GM18867 (cell line): ENCODE data around the gene ZNF606.
"Not testable (repeated sequence)": the region's sequence is repeated elsewhere in the genome, so short reads cannot be mapped to it uniquely, and the experiment has no call there.

Experiments
- ATAC-seq: cut with Tn5 transposase; IDR thresholded peaks from one replicate; pipeline ENCODE4 v1.9.1; 2021; ENCODE audit warnings: mild to moderate bottlenecking, moderate library complexity; ENCODE audit not compliant: unreplicated experiment

ZNF606 gene

DNA sequence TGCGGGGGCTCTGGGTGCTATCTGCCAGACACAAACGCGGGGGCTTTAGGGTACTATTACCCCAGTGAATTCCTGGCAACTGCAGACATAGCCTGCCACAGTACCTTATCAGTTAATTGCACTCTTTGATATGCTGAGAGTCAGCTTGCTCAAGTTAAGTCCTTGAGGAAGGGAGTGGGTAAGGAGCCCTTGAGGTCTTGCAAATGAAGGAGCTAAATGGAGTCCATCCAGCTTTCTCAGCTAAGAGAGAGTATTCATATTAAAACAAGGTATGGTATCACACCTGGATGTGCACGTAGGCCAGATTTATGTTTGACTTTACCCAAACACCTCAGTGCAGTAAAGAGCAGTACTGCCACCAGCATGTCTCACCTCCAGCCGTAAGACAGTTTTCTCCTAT is 11.5 kb upstream of the ZNF606 start:
- no peak for ATAC-seq

DNA sequence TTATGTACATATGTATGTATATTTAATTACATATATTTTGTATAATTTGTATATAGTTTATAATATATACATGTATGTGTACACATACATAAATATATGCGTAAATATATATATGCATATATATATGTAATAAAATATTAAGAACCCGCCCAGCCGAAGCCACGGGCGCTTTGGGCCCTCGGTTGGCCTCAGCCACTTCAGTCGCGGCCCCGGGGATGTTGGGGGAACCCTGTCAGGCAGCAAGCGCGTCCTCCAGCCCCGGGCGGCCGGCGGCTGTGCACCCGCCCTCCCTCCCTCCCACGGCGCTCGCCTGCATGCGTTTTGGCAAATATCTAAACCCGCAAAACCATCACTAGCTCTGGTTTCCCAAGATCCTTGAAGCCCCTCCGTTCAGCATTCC is 7.9 kb upstream of the ZNF606 start:
- no peak for ATAC-seq

DNA sequence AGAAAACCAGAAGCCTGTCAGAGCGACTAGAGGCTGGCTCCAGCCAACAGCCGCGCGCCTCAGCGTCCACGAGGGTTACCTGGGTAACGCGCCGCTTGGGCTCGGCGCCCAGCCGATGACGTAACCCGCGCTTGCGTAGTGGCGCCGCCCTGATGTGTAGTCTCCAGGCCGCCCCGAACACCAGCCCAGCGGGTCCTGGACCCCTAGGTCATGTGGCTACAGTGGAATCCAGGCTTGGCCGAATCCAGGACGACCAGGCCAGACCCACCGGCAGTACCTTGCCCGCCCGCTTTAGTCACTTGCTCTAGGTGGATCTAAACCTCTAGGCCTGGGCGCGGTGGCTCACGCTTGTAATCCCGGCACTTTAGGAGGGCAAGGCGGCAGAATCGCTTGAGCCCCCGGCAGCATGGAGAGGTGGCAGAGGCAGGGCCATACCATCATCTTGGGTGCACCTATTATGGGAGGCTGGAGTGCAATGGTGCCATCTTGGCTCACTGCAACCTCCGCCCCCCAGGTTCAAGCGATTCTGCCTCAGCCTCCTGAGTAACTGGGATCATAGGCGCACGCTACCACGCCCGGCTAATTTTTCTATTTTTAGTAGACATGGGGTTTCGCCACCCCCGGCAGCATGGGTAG is 7.2 kb upstream of the ZNF606 start:
- ATAC-seq, result no peak

DNA sequence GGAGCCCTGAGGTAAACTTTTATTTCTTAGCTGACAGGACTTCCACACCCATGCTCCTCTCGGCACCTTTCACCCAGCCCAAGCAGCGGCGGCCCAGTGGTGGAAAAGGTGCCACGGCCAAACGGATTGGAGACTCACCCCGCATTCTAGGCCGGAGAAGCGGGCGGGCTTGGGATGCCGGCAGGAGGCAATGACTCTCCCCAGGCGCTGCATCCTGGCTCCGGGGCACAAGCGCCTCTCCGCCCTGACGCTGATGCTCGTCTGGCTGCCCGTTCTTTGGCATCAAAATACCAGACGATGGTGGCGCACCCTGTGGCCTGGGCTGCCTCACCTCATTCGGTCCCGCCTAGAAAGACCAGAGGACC is 6.7 kb upstream of the ZNF606 start:
- ATAC-seq, result no peak

DNA sequence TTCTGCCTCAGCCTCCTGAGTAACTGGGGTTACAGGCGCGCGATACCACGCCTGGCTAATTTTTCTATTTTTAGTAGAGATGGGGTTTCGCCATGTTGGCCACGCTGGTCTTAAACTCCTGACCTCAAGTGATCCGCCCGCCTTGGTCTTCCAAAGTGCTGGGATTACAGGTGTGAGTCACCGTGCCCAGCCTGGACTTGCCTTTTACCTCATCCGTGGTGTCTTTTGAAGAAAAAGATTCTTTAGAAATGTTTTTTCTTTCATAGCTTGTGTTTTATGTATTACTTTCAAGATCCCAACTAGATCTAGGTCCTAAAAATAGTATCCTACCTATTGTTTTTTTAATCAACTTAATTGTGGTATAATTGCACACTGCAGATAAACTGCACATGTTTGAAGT is 6.3 kb upstream of the ZNF606 start:
- not testable (repeated sequence) for ATAC-seq

DNA sequence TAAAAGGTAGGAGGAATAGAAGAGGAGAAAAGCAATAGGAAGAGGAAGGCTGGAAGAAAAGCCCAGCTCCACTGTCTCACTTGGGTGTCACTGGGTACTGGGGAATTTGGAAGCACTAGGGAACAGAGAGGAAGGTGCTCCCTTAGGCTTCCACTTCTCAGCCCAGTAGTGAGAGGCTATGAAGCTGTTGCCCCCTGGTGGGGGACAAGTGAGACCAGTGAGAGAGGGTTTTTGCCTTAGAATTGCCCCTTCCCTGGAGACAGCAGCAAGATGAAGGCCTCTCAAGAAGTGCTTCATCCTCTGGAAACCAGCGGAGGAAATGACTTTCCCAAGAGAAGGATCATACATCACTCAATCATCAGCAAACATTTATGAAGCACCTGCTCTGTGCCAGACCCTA is 4.7 kb upstream of the ZNF606 start:
- ATAC-seq, result no peak

DNA sequence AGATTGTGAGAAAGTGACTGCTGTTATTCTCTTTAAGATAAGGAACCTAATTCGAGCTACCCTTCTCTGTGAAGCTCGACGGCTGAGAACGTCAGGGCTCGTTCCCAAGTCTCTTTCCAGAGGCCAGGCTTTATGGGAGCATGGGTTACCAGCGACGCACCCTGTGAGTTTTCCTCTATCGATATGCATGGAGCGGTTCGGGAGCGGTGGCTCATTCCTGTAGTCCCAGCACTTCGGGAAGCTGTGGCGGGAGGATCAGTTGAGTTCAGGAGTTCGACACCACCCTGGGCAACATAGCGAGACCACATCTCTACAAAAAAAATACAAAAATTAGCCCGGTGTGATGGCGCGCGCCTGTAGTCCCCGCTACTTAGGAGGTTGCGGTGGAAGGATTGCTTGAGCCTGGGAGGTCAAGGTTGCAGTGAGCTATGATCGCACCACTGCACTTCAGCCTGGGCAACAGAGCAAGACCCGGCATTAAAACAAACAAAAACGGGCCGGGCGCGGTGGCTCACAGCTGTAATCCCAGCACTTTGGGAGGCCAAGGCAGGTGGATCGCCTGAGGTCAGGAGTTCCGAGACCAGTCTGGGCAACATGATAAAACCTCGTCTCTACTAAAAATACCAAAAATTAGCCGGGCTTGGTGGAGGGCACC is 681 bp upstream of the ZNF606 start:
- ATAC-seq, result no peak

DNA sequence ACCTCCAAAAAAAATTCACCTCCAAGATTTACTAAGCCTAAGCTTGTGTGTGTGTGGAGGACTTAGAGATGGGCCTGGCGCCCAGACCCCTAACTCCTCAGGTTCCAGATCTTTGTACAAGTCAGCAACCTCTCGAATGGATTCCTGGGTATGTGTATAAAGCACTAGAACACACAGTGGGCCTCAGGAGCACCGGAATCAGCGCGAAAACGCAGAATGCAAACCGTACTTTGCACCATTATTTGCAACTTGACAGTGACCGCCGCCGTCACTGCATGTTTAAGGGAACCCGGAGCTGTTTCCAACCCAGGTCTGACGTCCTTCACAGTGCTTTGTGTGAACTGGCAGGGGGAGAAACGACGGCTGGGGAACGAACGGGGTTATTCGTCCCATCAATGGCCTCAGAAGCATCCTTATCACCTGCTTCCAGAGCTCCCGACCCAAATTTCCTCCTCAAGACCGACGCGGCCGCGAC is 688 bp downstream of the ZNF606 start:
- no peak for ATAC-seq

DNA sequence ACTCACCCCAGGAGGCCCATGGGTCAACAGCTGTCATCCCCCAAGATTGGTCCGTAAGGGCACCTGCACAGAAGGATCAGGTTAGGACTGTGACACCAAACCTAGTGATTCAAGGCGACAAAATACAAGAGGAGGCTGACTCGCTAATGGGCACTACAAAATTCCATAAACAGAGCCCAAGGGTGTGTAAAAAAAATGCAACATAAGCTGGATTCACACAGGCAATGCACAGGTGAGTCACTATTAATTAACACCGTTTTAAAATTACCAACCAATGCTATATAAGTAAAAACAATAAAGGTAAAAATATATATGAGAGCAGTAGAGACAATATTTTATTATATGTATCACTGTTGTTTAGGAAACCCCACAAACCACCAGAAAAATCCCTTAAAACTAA is 1.9 kb downstream of the ZNF606 start:
- no peak for ATAC-seq

DNA sequence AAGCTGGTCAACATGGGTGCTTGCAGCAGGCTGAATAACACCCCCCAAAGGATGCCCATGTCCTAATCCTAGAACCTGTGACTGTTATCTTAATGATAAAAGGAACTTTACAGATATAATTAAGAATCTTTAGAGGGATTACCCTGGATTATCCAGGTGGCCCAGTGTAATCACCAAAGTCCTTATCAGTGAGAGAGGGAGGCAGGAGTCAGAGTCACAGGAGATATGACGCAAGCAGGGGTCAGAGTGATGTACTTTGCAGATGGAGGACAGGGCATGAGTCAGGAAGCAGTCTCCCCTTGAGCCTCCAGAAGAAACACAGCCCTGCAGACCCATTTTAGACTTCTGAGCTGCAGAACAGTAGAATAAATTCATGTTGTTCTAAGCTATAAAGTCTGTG is 9.8 kb downstream of the ZNF606 start:
- no peak for ATAC-seq

DNA sequence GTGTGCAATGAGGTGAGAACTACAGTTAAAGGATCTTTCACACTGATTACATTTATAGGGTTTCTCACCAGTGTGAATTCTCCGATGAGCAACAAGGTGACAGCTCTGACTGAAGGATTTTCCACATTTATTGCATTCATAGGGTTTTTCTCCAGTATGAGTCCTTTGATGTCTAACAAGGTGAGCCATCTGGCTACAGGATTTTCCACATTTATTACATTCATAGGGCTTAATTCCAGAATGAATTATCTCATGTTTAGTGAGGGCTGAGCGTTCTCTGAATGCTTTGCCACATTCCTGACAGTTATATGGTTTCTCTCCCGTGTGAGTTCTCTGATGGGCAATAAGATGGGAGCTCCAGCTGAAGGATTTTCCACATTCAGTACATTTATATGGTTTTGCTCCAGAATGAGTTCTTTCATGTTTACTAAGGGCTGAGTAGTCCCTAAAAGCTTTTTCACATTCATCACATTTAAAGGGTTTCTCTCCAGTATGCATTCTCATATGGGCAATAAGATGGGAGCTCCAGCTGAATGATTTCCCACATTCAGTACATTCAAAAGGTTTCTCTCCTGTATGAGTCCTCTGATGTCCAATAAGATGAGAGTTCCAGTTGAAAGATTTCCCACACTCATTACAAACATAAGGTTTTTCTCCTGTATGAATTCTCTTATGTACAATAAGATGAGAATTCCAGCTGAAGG is 23.9 kb downstream of the ZNF606 start:
- ATAC-seq, result no peak

DNA sequence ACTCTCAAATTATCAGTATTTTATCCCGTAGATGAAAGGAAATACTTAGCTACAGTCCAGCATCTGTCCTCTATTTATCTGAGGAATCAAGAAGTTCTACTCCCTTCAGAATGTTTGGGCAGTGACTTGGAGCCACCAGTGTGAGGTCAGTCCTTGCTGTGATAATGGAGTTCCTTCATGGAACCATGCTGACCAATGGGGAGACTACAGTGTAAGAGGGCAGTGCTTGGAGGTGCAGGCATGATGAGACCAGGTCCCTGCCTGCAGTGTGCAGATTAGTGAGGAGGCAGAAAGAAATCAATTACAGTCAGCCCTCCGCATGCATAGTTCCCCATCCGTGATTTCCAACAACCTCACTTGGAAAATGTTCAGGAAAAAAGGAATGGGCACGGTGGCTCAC is 28.2 kb downstream of the ZNF606 start, which contains the start of gene C19orf18:
TSS of gene C19orf18 (minus strand) at position 101 of the 400 bp plus-strand sequence. CDS start 102 bp downstream, outside the sequence.
- ATAC-seq, result no peak

DNA sequence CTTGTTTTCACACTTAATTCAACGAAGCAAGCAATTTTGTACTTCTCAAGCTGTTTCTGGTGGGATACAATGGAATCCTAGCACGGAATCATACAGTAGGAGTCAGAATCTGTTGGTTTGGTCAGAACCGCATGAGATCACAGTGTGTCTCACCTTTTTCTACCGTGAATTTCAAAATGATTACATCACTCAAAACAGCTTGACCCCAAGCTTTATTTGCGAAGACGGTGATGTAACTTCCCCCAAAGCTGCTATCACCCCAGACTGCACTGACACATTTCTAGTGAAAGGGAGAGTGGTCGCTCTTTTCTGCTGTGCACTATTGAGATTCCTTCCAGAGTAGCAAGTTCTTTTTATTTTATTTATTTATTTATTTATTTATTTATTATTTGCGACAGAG is 37.9 kb downstream of the ZNF606 start:
- ATAC-seq, result no peak

DNA sequence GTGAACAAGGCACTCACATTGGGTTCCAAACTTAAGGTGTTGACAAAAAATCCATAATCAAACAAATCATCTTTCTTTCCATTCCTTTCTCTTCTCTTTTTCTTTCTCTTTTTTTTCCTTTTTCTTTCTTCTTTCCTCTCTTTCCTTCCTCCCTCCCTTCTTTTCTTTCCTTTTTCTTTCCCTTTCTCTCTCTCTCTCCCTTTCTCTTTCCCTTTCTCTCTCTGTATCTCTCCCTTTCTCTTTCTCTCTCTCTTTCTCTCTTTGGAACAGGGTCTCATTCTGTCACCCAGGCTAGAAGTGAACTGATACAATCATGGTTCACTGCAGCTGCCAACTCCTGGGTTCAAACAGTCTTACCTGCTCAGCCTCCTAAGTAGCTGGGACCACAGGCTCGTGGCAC is 40.8 kb downstream of the ZNF606 start:
- no peak for ATAC-seq

DNA sequence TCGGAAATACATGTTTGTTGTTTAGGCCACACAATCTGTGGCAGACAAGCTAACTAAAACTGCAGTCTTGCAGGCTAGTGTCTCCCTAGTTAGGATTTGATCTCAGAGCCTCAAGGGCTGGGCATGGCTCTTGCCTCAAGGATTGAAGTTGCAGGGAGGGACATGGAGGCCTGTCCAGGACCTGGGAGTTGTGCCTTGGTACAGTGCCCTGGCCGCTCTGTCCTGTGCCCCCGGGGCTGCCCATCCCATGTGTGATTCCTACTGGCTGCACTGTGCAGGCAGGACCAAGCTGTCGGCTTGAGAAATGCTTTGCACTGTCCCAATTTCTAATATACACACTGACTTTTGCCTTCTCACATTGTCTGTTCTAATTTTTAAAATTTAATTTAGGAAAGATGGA is 47.6 kb downstream of the ZNF606 start:
- no peak for ATAC-seq

DNA sequence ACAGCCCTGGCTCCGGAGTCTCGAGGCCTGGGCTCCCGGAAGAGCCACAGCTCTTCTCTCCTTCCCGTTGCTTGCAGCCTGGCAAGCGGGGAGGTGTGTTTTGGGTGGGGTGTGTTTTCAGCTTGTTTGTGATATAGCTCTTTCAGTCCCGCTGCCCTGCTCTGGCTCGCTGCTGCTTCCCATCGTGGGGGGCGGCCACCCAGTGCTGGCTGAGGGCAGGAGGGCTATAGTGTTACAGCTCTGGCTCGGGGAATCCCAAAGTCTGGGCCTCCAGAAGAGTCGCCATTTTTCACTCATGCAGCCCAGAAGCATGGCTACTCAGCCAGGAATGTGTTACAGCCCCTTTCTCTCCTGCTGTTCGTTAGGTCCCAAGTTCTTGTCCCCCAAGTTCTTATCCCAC is 52.9 kb downstream of the ZNF606 start:
- no peak for ATAC-seq

DNA sequence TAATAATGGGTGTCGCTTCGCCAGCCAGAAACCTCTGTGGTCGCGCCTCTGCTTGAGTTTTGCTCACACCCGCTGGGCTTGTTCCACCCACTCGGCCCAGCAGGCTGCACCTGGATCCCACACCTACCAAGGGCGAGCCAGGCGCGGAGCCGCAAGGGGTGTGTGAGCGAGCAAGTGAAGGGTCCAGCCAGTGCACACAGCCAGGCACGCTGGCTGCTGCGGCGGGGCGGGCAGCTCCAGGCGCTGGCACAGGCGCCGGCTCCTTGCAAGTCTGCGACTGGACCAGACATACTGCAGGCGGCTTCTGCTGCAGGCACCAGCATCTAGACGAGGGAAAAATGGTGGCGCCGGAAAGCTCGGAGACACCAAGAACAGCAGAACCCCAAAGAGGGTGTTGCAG is 53.3 kb downstream of the ZNF606 start:
- ATAC-seq, result no peak

DNA sequence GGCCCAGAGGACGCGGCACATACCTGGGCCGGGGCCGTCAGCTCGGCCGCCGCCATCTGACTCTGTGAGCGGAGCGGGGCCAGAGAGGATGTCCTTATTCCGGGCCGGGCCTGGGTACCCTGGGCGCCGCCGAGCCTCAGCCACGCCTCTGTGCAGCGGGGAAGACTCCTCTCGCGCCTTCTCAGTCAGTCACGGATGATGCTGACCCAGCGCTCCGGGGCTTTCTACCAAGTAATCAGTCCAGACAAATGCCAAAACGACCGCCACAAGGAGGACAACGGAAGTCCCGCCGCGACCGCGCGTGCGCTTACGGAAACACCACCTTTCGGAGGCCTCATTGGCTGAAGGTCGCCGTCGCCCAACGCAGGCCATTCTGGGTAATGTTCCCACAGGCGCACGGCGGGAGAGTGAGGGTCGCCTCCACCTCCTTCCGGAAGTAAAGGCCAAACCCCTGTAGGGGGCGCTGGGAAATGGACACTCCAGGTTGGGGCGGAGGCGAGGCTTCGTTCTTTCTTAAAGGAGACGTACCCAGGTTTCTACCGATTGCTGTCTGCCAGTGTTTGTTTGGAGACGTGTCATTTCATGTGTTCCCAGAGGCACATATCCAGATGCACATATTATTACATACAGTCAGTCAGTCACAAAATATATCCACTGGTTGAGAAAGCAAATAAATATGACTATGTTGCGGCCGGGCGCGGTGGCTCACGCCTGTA is 55.0 kb downstream of the ZNF606 start, which contains the start of gene ZNF256:
TSS of gene ZNF256 (minus strand) at position 288 of the 716 bp plus-strand sequence. CDS start at position 56, 232 bp downstream.
- peak; percentile 70 for ATAC-seq

DNA sequence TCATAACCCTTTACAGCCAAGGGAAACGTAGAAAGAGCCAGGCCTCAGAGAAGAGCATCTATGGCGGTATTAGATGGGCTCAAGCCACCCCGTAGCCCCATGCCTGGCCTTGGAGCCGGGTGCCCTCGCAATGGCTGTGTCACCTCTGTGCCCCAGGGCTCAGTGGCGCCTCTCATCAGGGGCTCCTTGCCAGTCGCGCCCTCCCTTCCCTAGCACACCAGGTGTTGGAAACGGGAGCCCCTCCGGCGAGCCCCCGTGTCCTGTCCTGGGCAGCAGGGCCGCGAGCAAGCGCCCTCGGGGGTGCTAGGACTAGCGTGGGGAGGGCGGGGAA is 55.6 kb downstream of the ZNF606 start:
- ATAC-seq, result no peak

DNA sequence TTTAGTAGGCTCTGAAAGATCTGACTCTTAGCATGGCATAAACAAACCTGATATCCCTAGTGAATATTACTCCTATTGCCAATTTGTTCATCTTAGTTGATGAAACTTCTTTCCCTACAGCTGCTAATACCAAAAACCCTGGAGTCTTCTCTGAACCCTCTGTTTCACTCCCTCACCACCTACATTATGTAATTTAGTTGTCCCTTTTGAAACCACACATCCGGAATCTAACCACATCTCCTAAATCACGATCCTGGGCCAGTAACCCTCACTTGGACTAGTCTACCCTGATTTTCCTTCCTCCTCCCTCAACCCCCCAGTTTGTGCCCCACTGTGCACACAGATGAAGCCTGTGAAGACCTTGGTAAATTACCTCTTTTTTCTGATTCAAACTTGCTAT is 56.3 kb downstream of the ZNF606 start:
- no peak for ATAC-seq

DNA sequence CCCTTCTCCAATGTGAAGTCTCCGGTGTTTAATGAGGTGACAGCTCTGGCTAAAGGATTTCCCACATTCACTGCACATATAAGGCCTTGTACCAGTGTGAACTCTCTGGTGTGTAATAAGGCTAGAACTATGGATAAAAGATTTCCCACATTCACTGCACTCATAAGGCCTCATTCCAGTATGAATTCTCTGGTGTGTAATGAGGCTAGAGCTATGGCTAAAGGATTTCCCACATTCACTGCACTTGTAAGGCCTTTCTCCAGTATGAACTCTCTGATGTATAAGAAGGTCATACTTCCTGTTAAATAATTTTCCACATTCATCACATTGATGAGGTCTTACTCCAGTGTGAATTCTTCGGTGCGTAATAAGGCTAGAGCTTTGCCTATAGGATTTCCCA is 61.0 kb downstream of the ZNF606 start:
- ATAC-seq, result no peak

DNA sequence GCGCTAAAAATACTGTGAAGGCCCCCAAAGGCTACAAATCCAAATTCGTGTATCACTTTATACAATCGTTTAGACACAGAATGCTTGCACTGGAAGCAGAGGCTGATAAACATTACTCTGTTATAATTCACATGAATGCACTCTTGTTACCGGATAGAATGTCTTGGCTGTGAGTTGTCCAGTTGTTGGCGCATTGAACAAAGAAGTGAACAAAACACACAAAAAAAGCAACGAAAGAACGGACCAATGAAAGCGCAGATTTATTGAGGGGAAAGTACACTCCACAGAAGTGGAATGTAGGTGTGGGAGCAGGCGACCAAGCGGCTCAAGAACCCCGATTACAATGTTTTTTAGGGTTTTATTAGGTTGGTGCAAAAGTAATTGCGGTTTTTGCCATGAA is 66.9 kb downstream of the ZNF606 start:
- ATAC-seq, result no peak
